ENCODE data around the gene SNX18. TPM values are rescaled to one million over a fixed set of nuclear protein-coding genes. Genes with fewer than 3 reads are reported as not detected.

The SNX18 gene
- total and polyA plus RNA-seq, 5 donors from 2014 or later = 1.2 to 13.8 (median 2.4) TPM

DNA sequence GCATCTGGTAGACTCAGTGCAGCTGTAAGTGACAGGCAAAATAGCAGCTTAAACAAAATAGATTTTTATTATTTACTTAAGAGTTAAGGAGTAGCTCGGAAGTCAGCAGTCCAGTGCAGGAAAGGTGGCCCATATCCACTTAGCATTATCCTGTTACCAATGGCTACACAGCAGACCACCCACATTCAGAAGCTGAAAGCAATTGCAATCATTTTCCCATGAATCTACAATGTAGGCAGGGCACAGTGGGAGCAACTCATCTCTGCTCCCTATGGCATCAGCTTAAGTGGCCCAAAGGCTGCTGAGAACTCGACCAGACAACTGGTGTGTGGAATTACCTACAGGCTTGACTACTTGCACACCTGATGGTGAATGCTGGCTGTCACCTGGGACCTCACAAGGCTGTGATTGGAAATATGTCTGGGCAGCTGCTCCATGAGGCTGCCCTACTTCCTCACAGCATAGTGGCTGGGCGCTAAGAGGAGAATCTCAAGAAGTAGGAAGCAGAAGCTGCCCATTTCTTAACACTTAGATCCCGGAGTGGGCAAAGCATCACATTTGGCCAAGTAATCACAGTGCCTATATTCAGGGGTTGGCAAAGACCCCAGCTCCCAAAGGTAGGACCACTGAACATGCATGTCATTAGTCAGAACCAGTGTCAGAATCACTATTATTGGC, 56.4 kb downstream of the SNX18 start:
- no peaks in the 10 kb centered on the region for H3K36me3 ChIP-seq (ENCODE audit: control insufficient read depth, insufficient read depth, low read length)
- H3K36me3 Mint-ChIP-seq = peaks cover 3% of the 10 kb centered on the region
- no peak overlapping the region for H3K4me3 ChIP-seq (ENCODE audit: low read depth, low read length)
- DNase-seq (no peak), ATAC-seq (ENCODE audit: low read depth in 2 of 2) (no peak)
- no peaks in the 10 kb centered on the region for H3K9me3 ChIP-seq (ENCODE audit: control insufficient read depth in 2 of 2, low read length in 2 of 2)
- peaks cover 0 to 4% (median 0%) of the 10 kb centered on the region in 7 donors for H3K9me3 Mint-ChIP-seq
- H3K4me3 Mint-ChIP-seq = no peak overlapping the region
- H3K4me1 Mint-ChIP-seq = peaks cover 0 to 9% (median 5%) of the 10 kb centered on the region in 4 donors
- peaks cover 21% of the 10 kb centered on the region for H3K27me3 Mint-ChIP-seq
- no peaks in the 10 kb centered on the region for H3K27me3 ChIP-seq (ENCODE audit: control insufficient read depth, insufficient read depth, low read length)
- no peak overlapping the region for H3K27ac ChIP-seq (ENCODE audit: insufficient read depth, low read length, poor library complexity, severe bottlenecking)
- H3K27ac Mint-ChIP-seq = no peak overlapping the region
- H3K4me1 ChIP-seq (ENCODE audit: control insufficient read depth, insufficient read depth, low read length, poor library complexity, severe bottlenecking) = no peaks in the 10 kb centered on the region

DNA sequence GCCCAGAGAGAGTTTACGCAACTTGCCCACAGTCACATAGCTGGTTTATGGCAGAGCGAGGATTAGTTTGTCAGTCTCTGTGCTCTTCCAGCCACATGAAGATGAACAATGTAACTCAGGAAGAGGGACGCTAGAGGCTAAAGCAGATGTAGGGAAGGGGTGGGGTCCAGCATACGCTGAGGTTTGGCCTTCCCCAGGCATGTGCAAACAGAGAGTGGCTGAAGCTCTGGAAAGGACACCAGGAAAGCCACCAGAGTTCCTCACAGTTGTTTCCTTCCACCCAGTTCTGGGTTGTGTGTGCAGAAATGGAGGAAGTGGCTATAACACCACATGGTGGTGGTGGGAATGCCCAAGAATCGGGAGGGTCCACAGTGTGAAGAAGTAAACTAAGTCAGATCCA, 60.0 kb downstream of the SNX18 start:
- Mint-ChIP-seq H3K36me3 (peaks cover 3% of the 10 kb centered on the region), H3K4me1 (peaks cover 0 to 14% (median 7%) of the 10 kb centered on the region in 4 donors), H3K9me3 (peaks cover 0 to 4% (median 0%) of the 10 kb centered on the region in 7 donors), H3K27me3 (peaks cover 12% of the 10 kb centered on the region), H3K4me3 (no peak overlapping the region), H3K27ac (no peak overlapping the region)
- no peaks in the 10 kb centered on the region for H3K4me1 ChIP-seq (ENCODE audit: control insufficient read depth, insufficient read depth, low read length, poor library complexity, severe bottlenecking)
- no peak overlapping the region for H3K27ac ChIP-seq (ENCODE audit: insufficient read depth, low read length, poor library complexity, severe bottlenecking)
- H3K9me3 ChIP-seq (ENCODE audit: control insufficient read depth in 2 of 2, low read length in 2 of 2) = no peaks in the 10 kb centered on the region
- no peaks in the 10 kb centered on the region for H3K36me3 ChIP-seq (ENCODE audit: control insufficient read depth, insufficient read depth, low read length)
- DNase-seq (no peak), ATAC-seq (ENCODE audit: low read depth in 2 of 2) (no peak)
- H3K4me3 ChIP-seq (ENCODE audit: low read depth, low read length) = no peak overlapping the region
- H3K27me3 ChIP-seq (ENCODE audit: control insufficient read depth, insufficient read depth, low read length) = no peaks in the 10 kb centered on the region

DNA sequence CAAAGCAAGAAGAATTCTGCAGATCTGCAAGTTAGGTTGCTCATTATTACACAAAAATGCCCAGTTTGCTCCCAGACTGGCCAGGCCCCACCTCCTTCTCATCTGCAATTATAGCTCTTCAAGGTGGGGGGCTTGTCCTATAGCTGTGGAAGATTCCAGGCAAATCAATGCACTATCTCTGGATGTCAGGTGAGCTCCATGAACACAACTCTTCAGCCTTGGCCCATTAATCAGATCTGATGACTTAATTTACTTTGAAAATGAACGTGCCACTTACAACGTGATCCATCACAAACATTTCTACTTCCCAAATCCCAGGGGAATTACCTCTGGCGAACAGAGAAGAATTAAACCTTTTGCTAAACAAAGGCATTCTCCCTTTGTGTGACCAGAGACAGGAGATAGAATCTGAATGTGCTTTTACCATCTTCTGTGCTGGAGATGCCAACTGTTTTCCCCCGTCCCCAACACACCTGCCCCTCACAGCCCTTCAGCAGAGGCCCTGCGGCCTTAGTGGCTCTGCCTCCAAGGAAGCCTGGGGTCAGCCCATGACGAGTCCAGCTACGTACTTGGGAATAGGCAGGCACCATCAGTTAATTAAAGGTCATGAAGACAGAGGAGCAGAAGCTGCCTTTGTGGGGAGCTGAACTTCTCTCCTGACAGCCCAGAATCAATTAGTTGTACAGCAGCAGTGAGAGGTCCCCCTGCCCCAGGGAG, 60.5 kb downstream of the SNX18 start:
- Mint-ChIP-seq H3K4me3 (no peak overlapping the region), H3K36me3 (peaks cover 3% of the 10 kb centered on the region), H3K27me3 (peaks cover 12% of the 10 kb centered on the region), H3K27ac (peak overlapping the region in 1 of 3 donors; percentile 10), H3K9me3 (peaks cover 0 to 3% (median 0%) of the 10 kb centered on the region in 7 donors), H3K4me1 (peaks cover 0 to 14% (median 7%) of the 10 kb centered on the region in 4 donors)
- no peak overlapping the region for H3K4me3 ChIP-seq (ENCODE audit: low read depth, low read length)
- no peak overlapping the region for H3K27ac ChIP-seq (ENCODE audit: insufficient read depth, low read length, poor library complexity, severe bottlenecking)
- H3K36me3 ChIP-seq (ENCODE audit: control insufficient read depth, insufficient read depth, low read length) = no peaks in the 10 kb centered on the region
- ATAC-seq (ENCODE audit: low read depth in 2 of 2) (no peak), DNase-seq (no peak)
- no peaks in the 10 kb centered on the region for H3K9me3 ChIP-seq (ENCODE audit: control insufficient read depth in 2 of 2, low read length in 2 of 2)
- no peaks in the 10 kb centered on the region for H3K4me1 ChIP-seq (ENCODE audit: control insufficient read depth, insufficient read depth, low read length, poor library complexity, severe bottlenecking)
- H3K27me3 ChIP-seq (ENCODE audit: control insufficient read depth, insufficient read depth, low read length) = no peaks in the 10 kb centered on the region

DNA sequence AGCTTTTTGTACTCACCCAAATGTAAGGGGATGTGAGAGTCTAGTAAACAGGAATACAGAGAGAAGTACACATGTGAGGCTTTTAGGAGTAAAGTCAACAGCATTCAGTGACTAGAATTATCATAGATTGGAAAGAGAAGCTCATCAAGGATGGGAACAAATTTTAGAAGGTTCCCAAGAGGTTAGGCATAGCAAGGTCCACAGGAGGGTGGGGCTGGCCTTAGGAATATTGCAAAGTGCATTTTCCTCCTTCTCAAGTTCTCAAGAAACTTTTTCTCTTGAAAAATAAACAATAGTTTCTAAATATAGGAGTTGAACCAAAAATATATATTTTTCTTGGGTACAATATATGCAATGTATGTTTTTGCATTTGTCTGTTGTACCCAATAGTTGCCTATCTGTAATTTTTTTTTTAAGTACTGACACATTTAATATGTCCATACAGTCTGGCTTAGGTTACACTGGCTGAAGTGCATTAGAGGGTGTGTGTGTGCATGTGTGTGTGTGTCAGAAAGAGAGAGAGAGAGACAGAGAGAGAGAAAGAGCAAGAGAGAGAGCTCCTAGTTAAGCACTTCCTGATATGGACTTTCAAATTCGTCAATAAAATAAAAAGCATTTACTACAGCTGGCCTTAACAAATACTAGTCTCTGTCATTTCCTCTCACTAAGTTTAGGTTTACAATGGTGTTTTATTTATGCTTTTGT, 62.2 kb downstream of the SNX18 start:
- Histone ChIP-seq H3K27me3 (ENCODE audit: control insufficient read depth, insufficient read depth, low read length) (no peaks in the 10 kb centered on the region), H3K27ac (ENCODE audit: insufficient read depth, low read length, poor library complexity, severe bottlenecking) (no peak overlapping the region), H3K9me3 (ENCODE audit: control insufficient read depth in 2 of 2, low read length in 2 of 2) (no peaks in the 10 kb centered on the region), H3K4me3 (ENCODE audit: low read depth, low read length) (no peak overlapping the region), H3K4me1 (ENCODE audit: control insufficient read depth, insufficient read depth, low read length, poor library complexity, severe bottlenecking) (no peaks in the 10 kb centered on the region), H3K36me3 (ENCODE audit: control insufficient read depth, insufficient read depth, low read length) (no peaks in the 10 kb centered on the region)
- no peak overlapping the region for H3K4me3 Mint-ChIP-seq
- peaks cover 0 to 2% (median 0%) of the 10 kb centered on the region in 7 donors for H3K9me3 Mint-ChIP-seq
- peak overlapping the region in 2 of 3 donors; percentile 15 to 45 for H3K27ac Mint-ChIP-seq
- ATAC-seq (ENCODE audit: low read depth in 2 of 2) (no peak), DNase-seq (no peak)
- peaks cover 0 to 8% (median 3%) of the 10 kb centered on the region in 4 donors for H3K4me1 Mint-ChIP-seq
- peaks cover 8% of the 10 kb centered on the region for H3K27me3 Mint-ChIP-seq
- no peaks in the 10 kb centered on the region for H3K36me3 Mint-ChIP-seq

DNA sequence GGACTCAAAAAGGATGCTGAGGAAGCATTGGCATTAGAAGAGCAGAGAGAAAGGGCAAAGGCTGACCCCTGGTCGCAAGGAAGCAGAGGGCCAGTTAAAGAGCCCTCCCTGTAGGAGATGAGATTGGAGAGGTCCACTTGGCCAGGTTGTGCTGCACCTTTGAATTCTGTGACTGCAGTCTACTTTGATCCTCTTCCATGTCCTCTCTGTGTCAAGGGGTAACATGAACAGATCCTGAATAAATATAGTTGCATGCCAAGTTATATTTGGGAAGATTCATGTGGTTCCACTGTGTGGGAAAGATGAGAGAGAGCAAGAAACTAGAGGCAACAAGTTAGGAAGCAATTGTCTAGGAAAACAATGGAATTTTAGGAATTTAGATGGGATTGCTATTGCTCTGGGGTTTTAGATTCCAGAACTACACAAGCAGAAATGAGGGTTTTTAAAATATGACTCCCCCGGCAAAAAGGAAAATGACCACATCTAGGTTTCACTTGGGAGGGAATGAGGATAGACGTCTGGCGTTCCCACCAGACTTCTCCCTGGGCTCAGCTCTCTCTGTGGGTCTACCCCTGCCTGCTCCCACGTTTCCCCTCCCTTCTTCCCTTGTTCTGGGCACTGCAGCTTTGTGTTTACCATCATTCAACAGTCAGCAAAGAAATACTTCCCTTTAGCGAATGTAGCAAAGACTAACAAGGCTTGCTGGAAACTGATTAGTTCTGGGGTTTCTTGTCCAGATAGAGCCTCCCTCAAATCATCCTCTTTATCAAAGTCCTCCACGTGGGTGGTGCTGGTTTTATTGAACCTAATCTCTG, 63.6 kb downstream of the SNX18 start:
- no peak for ATAC-seq (ENCODE audit: low read depth in 2 of 2)
- Histone ChIP-seq H3K27ac (ENCODE audit: insufficient read depth, low read length, poor library complexity, severe bottlenecking) (no peak overlapping the region), H3K27me3 (ENCODE audit: control insufficient read depth, insufficient read depth, low read length) (no peaks in the 10 kb centered on the region), H3K9me3 (ENCODE audit: control insufficient read depth in 2 of 2, low read length in 2 of 2) (peaks cover 2 to 3% of the 10 kb centered on the region in 2 experiments), H3K4me1 (ENCODE audit: control insufficient read depth, insufficient read depth, low read length, poor library complexity, severe bottlenecking) (no peaks in the 10 kb centered on the region), H3K4me3 (ENCODE audit: low read depth, low read length) (no peak overlapping the region), H3K36me3 (ENCODE audit: control insufficient read depth, insufficient read depth, low read length) (no peaks in the 10 kb centered on the region)
- H3K4me1 Mint-ChIP-seq = peaks cover 0 to 5% (median 2%) of the 10 kb centered on the region in 4 donors
- peaks cover 0 to 7% (median 0%) of the 10 kb centered on the region in 7 donors for H3K9me3 Mint-ChIP-seq
- H3K4me3 Mint-ChIP-seq = no peak overlapping the region
- peak overlapping the region in 1 of 3 donors; percentile 19 for H3K27ac Mint-ChIP-seq
- H3K27me3 Mint-ChIP-seq = no peaks in the 10 kb centered on the region
- H3K36me3 Mint-ChIP-seq = no peaks in the 10 kb centered on the region
- DNase-seq = no peak

DNA sequence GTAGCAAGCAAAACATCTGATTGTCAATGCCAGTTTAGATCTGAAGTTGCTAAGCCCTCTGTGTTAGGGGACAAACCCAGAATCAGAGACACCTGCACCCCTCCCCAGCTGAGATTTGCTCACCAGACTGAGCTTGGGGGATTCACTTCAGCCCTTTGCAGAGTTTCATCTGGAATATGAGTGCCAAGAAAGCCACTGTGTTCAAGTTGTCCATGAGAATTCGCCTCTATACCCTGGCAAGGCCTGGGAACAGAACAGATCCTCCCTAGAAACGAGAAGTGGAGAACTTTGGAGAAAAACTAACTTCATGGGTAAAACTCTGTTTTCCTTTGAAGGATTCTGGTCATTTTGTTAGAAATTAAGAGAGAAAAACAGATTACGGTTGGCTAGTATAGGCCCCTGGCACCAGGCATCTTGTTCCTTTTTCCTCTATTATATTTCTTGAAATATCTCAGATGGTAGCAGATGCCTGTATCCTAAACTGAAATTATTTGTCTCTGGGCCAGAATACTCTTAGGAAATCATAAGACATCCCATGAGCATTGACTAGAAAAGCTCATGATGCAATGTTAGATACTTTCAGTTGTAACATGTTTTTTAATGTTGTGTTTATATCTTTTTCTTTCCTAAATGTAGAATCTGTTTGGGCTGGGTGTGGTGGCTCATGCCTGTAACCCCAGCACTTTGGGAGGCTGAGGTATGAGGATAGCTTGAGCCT, 64.4 kb downstream of the SNX18 start:
- DNase-seq (no peak), ATAC-seq (ENCODE audit: low read depth in 2 of 2) (no peak)
- Mint-ChIP-seq H3K27ac (no peak overlapping the region), H3K4me3 (no peak overlapping the region), H3K27me3 (no peaks in the 10 kb centered on the region), H3K4me1 (peaks cover 0 to 5% (median 2%) of the 10 kb centered on the region in 4 donors), H3K9me3 (peaks cover 0 to 12% (median 2%) of the 10 kb centered on the region in 7 donors), H3K36me3 (no peaks in the 10 kb centered on the region)
- peaks cover 6 to 7% of the 10 kb centered on the region in 2 experiments for H3K9me3 ChIP-seq (ENCODE audit: control insufficient read depth in 2 of 2, low read length in 2 of 2)
- H3K4me3 ChIP-seq (ENCODE audit: low read depth, low read length) = no peak overlapping the region
- H3K27ac ChIP-seq (ENCODE audit: insufficient read depth, low read length, poor library complexity, severe bottlenecking) = no peak overlapping the region
- H3K4me1 ChIP-seq (ENCODE audit: control insufficient read depth, insufficient read depth, low read length, poor library complexity, severe bottlenecking) = no peaks in the 10 kb centered on the region
- H3K27me3 ChIP-seq (ENCODE audit: control insufficient read depth, insufficient read depth, low read length) = no peaks in the 10 kb centered on the region
- H3K36me3 ChIP-seq (ENCODE audit: control insufficient read depth, insufficient read depth, low read length) = no peaks in the 10 kb centered on the region

DNA sequence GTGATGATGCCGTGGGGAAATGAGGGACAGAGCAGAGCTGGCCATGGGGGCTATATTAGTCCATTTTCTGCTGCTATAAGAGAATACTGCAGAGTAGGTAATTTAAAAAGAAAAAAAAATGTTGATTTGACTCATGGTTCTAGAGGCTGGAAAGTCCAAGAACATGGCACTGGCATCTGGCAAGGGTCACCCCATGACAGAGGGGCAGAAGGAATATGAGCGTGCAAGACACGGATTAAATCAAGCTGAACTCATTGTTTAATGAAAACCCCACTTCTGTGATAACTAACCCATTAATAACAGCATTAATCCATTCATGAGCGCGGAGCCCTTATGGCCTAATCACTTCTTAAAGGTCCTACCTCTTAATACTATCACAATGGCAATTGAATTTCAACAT, 68.8 kb downstream of the SNX18 start:
- H3K36me3 Mint-ChIP-seq = no peaks in the 10 kb centered on the region
- H3K27me3 ChIP-seq (ENCODE audit: control insufficient read depth, insufficient read depth, low read length) = no peaks in the 10 kb centered on the region
- H3K27ac ChIP-seq (ENCODE audit: insufficient read depth, low read length, poor library complexity, severe bottlenecking) = no peak overlapping the region
- H3K4me1 Mint-ChIP-seq = peaks cover 0 to 2% (median 0%) of the 10 kb centered on the region in 4 donors
- H3K9me3 ChIP-seq (ENCODE audit: control insufficient read depth in 2 of 2, low read length in 2 of 2) = peaks cover 6 to 7% of the 10 kb centered on the region in 2 experiments
- H3K4me3 ChIP-seq (ENCODE audit: low read depth, low read length) = no peak overlapping the region
- H3K4me1 ChIP-seq (ENCODE audit: control insufficient read depth, insufficient read depth, low read length, poor library complexity, severe bottlenecking) = no peaks in the 10 kb centered on the region
- H3K27me3 Mint-ChIP-seq = no peaks in the 10 kb centered on the region
- no peak overlapping the region for H3K4me3 Mint-ChIP-seq
- no peak overlapping the region for H3K27ac Mint-ChIP-seq
- DNase-seq (no peak), ATAC-seq (ENCODE audit: low read depth in 2 of 2) (no peak)
- peaks cover 0 to 13% (median 2%) of the 10 kb centered on the region in 7 donors for H3K9me3 Mint-ChIP-seq
- H3K36me3 ChIP-seq (ENCODE audit: control insufficient read depth, insufficient read depth, low read length) = no peaks in the 10 kb centered on the region

Measured in CD4-positive, CD25-positive, alpha-beta regulatory T cell (primary cell).